KOPT-K1 (cell line): ENCODE results near the gene CDH18.

Source experiments
- H3K27ac ChIP-seq: fragments of 200-600 bp; sonication (generic); 2 replicates; pipeline ENCODE4 v1.5.1; 2016; ENCODE audit warnings: antibody characterized with exemption, mild to moderate bottlenecking, low read depth, low read length; ENCODE audit not compliant: poor library complexity, severe bottlenecking
- H3K36me3 ChIP-seq: fragments of 200-600 bp; sonication (generic); 2 replicates; pipeline ENCODE4 v1.5.1; 2017; ENCODE audit warnings: antibody characterized with exemption, mild to moderate bottlenecking, low read length, moderate library complexity; ENCODE audit not compliant: insufficient read depth
- H3K9me3 ChIP-seq: fragments of 200-600 bp; sonication (generic); 2 replicates; pipeline ENCODE4 v1.5.1; 2017; ENCODE audit warnings: antibody characterized with exemption, low read length, mild to moderate bottlenecking; ENCODE audit not compliant: insufficient read depth, poor library complexity, severe bottlenecking

Gene CDH18

GRCh38 chr5:19488786-19489185 lies 499.2 kb downstream of the CDH18 start:
- Histone ChIP-seq H3K9me3 (no peaks in the 10 kb centered on the region), H3K27ac (no peak overlapping the region), H3K36me3 (no peaks in the 10 kb centered on the region)

GRCh38 chr5:19487480-19487879 lies 500.5 kb downstream of the CDH18 start:
- H3K36me3 ChIP-seq: no peaks in the 10 kb centered on the region
- no peaks in the 10 kb centered on the region for H3K9me3 ChIP-seq
- H3K27ac ChIP-seq: no peak overlapping the region

- Histone ChIP-seq H3K27ac (no peak overlapping the region), H3K9me3 (no peaks in the 10 kb centered on the region), H3K36me3 (no peaks in the 10 kb centered on the region)
These were observed 508.4 kb downstream of the CDH18 start for GRCh38 chr5:19479562-19479961.

GRCh38 chr5:19462019-19462418 lies 526.0 kb downstream of the CDH18 start:
- Histone ChIP-seq H3K9me3 (no peaks in the 10 kb centered on the region), H3K27ac (no peak overlapping the region), H3K36me3 (no peaks in the 10 kb centered on the region)

- Histone ChIP-seq H3K9me3 (no peaks in the 10 kb centered on the region), H3K27ac (no peak overlapping the region), H3K36me3 (no peaks in the 10 kb centered on the region)
These were observed 563.5 kb downstream of the CDH18 start for GRCh38 chr5:19424506-19424905.
